Transverse colon (tissue), 4 donors: ENCODE measurements around the gene SFR1.

ENCODE experiments used
- CTCF ChIP-seq, 5 experiments: fragments of 200-600 bp in 3 of 5; fragments of 450-650 bp in 2 of 5; sonication (generic) in 3 of 5; IDR thresholded peaks; 1 replicate in 2 of 5; 2 replicates in 3 of 5; pipeline ENCODE4 v1.5.1; 2016 to 2017; ENCODE audit warnings: antibody characterized with exemption in 5 of 5, inconsistent platforms in 3 of 5, mild to moderate bottlenecking in 2 of 5, moderate library complexity in 1 of 5
- POLR2A ChIP-seq: fragments of 450-650 bp; IDR thresholded peaks from one replicate; pipeline ENCODE4 v1.6.1; 2016; ENCODE audit warnings: antibody characterized with exemption, mild to moderate bottlenecking, moderate library complexity
- POLR2AphosphoS5 ChIP-seq, 3 donors: sonication (generic); formaldehyde crosslinking; IDR thresholded peaks; one replicate each; pipeline ENCODE4 v1.6.1; 2016; ENCODE audit warnings: antibody characterized with exemption in 3 of 3

- no peak for TF ChIP-seq CTCF (IDR thresholded peaks at IDR 0.05)
- no peak for TF ChIP-seq POLR2A
- no peak for TF ChIP-seq POLR2AphosphoS5 (IDR thresholded peaks at IDR 0.05)
Measured at GRCh38 chr10:104101902-104102301, 20.1 kb upstream of the SFR1 start.
